SIG-M5 treated with dmso at 0.1 percent for 504 hours (cell line): Measurements from ENCODE around the gene EOLA1.
A peak's percentile ranks its signal among the peaks of the same experiment; 100 is the strongest.
"Not testable (repeated sequence)": the region's sequence is repeated elsewhere in the genome, so short reads cannot be mapped to it uniquely, and the experiment has no call there.

Experiments used
- DNase-seq: peaks from one replicate; lab custom pipeline; 2025; ENCODE audit not compliant: unreplicated experiment; lab: John Stamatoyannopoulos, UW

The EOLA1 gene

GRCh38 chrX:149540621-149541520 lies at the start of gene EOLA1:
TSS of gene EOLA1 (plus strand) at chrX:149541012. CDS start at chrX:149545631, 4,619 bp downstream.
- peak; percentile 96 for DNase-seq

- DNase-seq = no peak
Measured at GRCh38 chrX:149491812-149492211, 49.0 kb upstream of the EOLA1 start.

GRCh38 chrX:149493567-149494562 lies 46.9 kb upstream of the EOLA1 start:
- no peak for DNase-seq

GRCh38 chrX:149494844-149495565 lies 45.8 kb upstream of the EOLA1 start:
- DNase-seq = no peak

- peak; percentile 17 for DNase-seq
Measured at GRCh38 chrX:149495573-149496071, 45.2 kb upstream of the EOLA1 start.

GRCh38 chrX:149497054-149497453 lies 43.8 kb upstream of the EOLA1 start:
- DNase-seq = no peak

- no peak for DNase-seq
Measured at GRCh38 chrX:149497626-149498025, 43.2 kb upstream of the EOLA1 start.

- no peak for DNase-seq
Measured at GRCh38 chrX:149498767-149499166, 42.0 kb upstream of the EOLA1 start.

- DNase-seq = no peak
Measured at GRCh38 chrX:149499766-149500165, 41.0 kb upstream of the EOLA1 start.

GRCh38 chrX:149502923-149503322 lies 37.9 kb upstream of the EOLA1 start:
- DNase-seq = not testable (repeated sequence)

GRCh38 chrX:149503446-149503845 lies 37.4 kb upstream of the EOLA1 start:
- DNase-seq = peak; percentile 64

GRCh38 chrX:149504226-149504914 lies 36.4 kb upstream of the EOLA1 start:
- peak; percentile 12 for DNase-seq

GRCh38 chrX:149504915-149505651 lies 35.7 kb upstream of the EOLA1 start, which contains the start of gene IDS:
TSS of gene IDS (minus strand) at chrX:149505306. CDS start at chrX:149505137, 169 bp downstream.
- DNase-seq = peak; percentile 84

GRCh38 chrX:149505671-149506070 lies 35.1 kb upstream of the EOLA1 start:
- no peak for DNase-seq

GRCh38 chrX:149506349-149506748 lies 34.5 kb upstream of the EOLA1 start:
- DNase-seq = no peak

- DNase-seq = no peak
Measured at GRCh38 chrX:149508467-149508866, 32.3 kb upstream of the EOLA1 start.

- DNase-seq = peak; percentile 16
Measured at GRCh38 chrX:149510386-149510785, 30.4 kb upstream of the EOLA1 start.

- DNase-seq = peak; percentile 34
Measured at GRCh38 chrX:149511081-149511480, 29.7 kb upstream of the EOLA1 start.

GRCh38 chrX:149512225-149512885 lies 28.5 kb upstream of the EOLA1 start:
- DNase-seq = peak; percentile 68
